ENCODE measurements around the gene TPP2. TPM values are rescaled to one million over a fixed set of nuclear protein-coding genes. Genes with fewer than 3 reads are reported as not detected.

TPP2 gene
- total and polyA plus RNA-seq, 9 of the 15 experiments (the other 6 are each of a cell fraction or from before 2014, with no cell fraction given): 18.8 to 87.7 (median 55.9) TPM

- H4K20me1 ChIP-seq (replicated peaks; ENCODE audit: control insufficient read depth, insufficient read depth, low read length): no peaks in the 10 kb centered on the region
- TF ChIP-seq ATF7 (IDR thresholded peaks at IDR 0.05): no peak
- TF ChIP-seq POLR2G (IDR thresholded peaks at IDR 0.05; ENCODE audit: low read depth, low read length): no peak
- peak; percentile 88 for TF ChIP-seq NFIX (CRISPR knock-in tag; IDR thresholded peaks at IDR 0.05; ENCODE audit: low read depth)
- peak; percentile 93 for TF ChIP-seq NFIC (IDR thresholded peaks at IDR 0.05)
- no peaks in the 10 kb centered on the region for H3K36me3 ChIP-seq (ENCODE audit: control insufficient read depth, insufficient read depth, low read length)
- no peak overlapping the region for H3K4me2 ChIP-seq (ENCODE audit: insufficient read depth, low read length)
- no peak overlapping the region for H3K9ac ChIP-seq (ENCODE audit: insufficient read depth in 1 of 2, low read depth in 2 of 2, low read length in 2 of 2)
- H2AFZ ChIP-seq (ENCODE audit: low read depth, low read length): no peak overlapping the region
- CTCF ChIA-PET (ENCODE audit: low intra/inter-chr PET ratio): no interaction called here
- H3K27ac ChIP-seq (ENCODE audit: extremely low read depth, low read depth, low read length): no peak overlapping the region
- WGBS (ENCODE audit: insufficient coverage, low coverage, missing lambda C conversion rate): 6% methylated on average over 8 of the region's 8 CpGs
- intact Hi-C loops (cut with micrococcal nuclease) (no loop called here), in situ Hi-C loops (cut with MboI) (no loop called here)
- no peaks in the 10 kb centered on the region for H3K9me3 ChIP-seq (replicated peaks; ENCODE audit: control insufficient read depth, insufficient read depth, low read depth, low read length)
- H3K4me1 ChIP-seq (replicated peaks in 1 of 2; ENCODE audit: control insufficient read depth in 2 of 2, insufficient read depth in 2 of 2, low read length in 2 of 2): no peaks in the 10 kb centered on the region
- no peak for FAIRE-seq
- peaks cover 4 to 21% of the 10 kb centered on the region in 2 experiments; a peak in 4 of 5 replicates for H3K27me3 ChIP-seq (ENCODE audit: control insufficient read depth in 2 of 2, insufficient read depth in 2 of 2, low read length in 2 of 2)
- no peaks in the 10 kb centered on the region for H3K9me1 ChIP-seq (ENCODE audit: control insufficient read depth, insufficient read depth, low read length)
- no peak for DNase-seq (ENCODE audit: extremely low read depth in 1 of 4, low spot score in 3 of 4)
- ATAC-seq: no peak
- no TSS peak for BruUV-seq (replicated peaks)
- H3K79me2 ChIP-seq (ENCODE audit: control insufficient read depth, insufficient read depth, low read length): no peaks in the 10 kb centered on the region
- no peak overlapping the region for H3K4me3 ChIP-seq
- POLR2A ChIA-PET: no interaction called here
Measured at GRCh38 chr13:102697929-102698648, 101.3 kb downstream of the TPP2 start.

GRCh38 chr13:102698649-102698980 is 101.8 kb downstream of the TPP2 start:
- no peaks in the 10 kb centered on the region for H4K20me1 ChIP-seq (replicated peaks; ENCODE audit: control insufficient read depth, insufficient read depth, low read length)
- H3K27me3 ChIP-seq (ENCODE audit: control insufficient read depth in 2 of 2, insufficient read depth in 2 of 2, low read length in 2 of 2): peaks cover 2 to 17% of the 10 kb centered on the region in 2 experiments; a peak in 4 of 5 replicates
- no peaks in the 10 kb centered on the region for H3K9me1 ChIP-seq (ENCODE audit: control insufficient read depth, insufficient read depth, low read length)
- H3K4me2 ChIP-seq (ENCODE audit: insufficient read depth, low read length): no peak overlapping the region
- no TSS peak for BruUV-seq (replicated peaks)
- FAIRE-seq (no peak), ATAC-seq (no peak), DNase-seq (ENCODE audit: extremely low read depth in 1 of 4, low spot score in 3 of 4) (no peak)
- in situ Hi-C loops (cut with MboI): no loop called here
- intact Hi-C loops (cut with micrococcal nuclease): no loop called here
- no peak overlapping the region for H3K27ac ChIP-seq (ENCODE audit: extremely low read depth, low read depth, low read length)
- H3K4me3 ChIP-seq: no peak overlapping the region
- no peaks in the 10 kb centered on the region for H3K9me3 ChIP-seq (replicated peaks; ENCODE audit: control insufficient read depth, insufficient read depth, low read depth, low read length)
- 0% methylated on average over 2 of the region's 2 CpGs for WGBS (ENCODE audit: insufficient coverage, low coverage, missing lambda C conversion rate)
- H3K79me2 ChIP-seq (ENCODE audit: control insufficient read depth, insufficient read depth, low read length): no peaks in the 10 kb centered on the region
- H3K9ac ChIP-seq (ENCODE audit: insufficient read depth in 1 of 2, low read depth in 2 of 2, low read length in 2 of 2): no peak overlapping the region
- ChIA-PET POLR2A (no interaction called here), CTCF (ENCODE audit: low intra/inter-chr PET ratio) (no interaction called here)
- H3K4me1 ChIP-seq (replicated peaks in 1 of 2; ENCODE audit: control insufficient read depth in 2 of 2, insufficient read depth in 2 of 2, low read length in 2 of 2): no peaks in the 10 kb centered on the region
- no peaks in the 10 kb centered on the region for H3K36me3 ChIP-seq (ENCODE audit: control insufficient read depth, insufficient read depth, low read length)
- no peak overlapping the region for H2AFZ ChIP-seq (ENCODE audit: low read depth, low read length)
- TF ChIP-seq POLR3G (IDR thresholded peaks at IDR 0.05; ENCODE audit: extremely low read depth, insufficient read length, insufficient replicate concordance) (no peak), ZFP36 (IDR thresholded peaks at IDR 0.05; ENCODE audit: low read depth, low read length, partially characterized antibody) (no peak), SNIP1 (IDR thresholded peaks at IDR 0.05; ENCODE audit: low read depth) (no peak), ZHX1 (conservative IDR thresholded peaks at IDR 0.05; ENCODE audit: low read length) (no peak), FOXA3 (CRISPR knock-in tag; conservative IDR thresholded peaks at IDR 0.05 in 1 of 2, IDR thresholded peaks at IDR 0.05 in 1 of 2) (no peak), LARP7 (IDR thresholded peaks at IDR 0.05) (no peak), SOX6 (IDR thresholded peaks at IDR 0.05) (no peak), CTBP1 (IDR thresholded peaks at IDR 0.05; ENCODE audit: borderline replicate concordance) (no peak), ZNF76 (CRISPR knock-in tag; IDR thresholded peaks at IDR 0.05; ENCODE audit: borderline replicate concordance) (no peak), MTA2 (IDR thresholded peaks at IDR 0.05; ENCODE audit: low read depth) (no peak), RB1 (IDR thresholded peaks at IDR 0.05; ENCODE audit: low read depth) (no peak), DMBX1 (CRISPR knock-in tag; IDR thresholded peaks at IDR 0.05; ENCODE audit: borderline replicate concordance) (no peak)

Data from K562 (cell line).